ENCODE results near the gene NPAT.

Gene NPAT

DNA sequence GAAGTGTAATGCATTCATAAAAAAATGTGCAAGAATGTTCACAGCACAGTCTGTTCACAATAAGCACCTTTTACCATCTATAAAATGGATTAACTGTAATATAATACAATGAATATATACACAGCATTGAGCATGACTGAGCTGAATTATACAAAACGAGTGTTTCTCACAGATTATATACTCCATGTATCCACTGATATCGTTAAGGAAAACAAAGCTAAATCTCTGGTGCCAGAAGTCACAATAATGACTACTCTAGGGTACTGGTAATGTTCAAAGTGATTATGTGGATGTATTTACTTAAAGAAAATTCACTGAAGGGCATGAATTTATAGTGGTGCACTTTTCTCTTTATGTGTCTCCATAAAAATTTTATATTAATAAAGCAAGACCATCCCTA is 67.8 kb downstream of the NPAT start:
- TF ChIP-seq, protein P1, sequence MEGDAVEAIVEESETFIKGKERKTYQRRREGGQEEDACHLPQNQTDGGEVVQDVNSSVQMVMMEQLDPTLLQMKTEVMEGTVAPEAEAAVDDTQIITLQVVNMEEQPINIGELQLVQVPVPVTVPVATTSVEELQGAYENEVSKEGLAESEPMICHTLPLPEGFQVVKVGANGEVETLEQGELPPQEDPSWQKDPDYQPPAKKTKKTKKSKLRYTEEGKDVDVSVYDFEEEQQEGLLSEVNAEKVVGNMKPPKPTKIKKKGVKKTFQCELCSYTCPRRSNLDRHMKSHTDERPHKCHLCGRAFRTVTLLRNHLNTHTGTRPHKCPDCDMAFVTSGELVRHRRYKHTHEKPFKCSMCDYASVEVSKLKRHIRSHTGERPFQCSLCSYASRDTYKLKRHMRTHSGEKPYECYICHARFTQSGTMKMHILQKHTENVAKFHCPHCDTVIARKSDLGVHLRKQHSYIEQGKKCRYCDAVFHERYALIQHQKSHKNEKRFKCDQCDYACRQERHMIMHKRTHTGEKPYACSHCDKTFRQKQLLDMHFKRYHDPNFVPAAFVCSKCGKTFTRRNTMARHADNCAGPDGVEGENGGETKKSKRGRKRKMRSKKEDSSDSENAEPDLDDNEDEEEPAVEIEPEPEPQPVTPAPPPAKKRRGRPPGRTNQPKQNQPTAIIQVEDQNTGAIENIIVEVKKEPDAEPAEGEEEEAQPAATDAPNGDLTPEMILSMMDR (IDR thresholded peaks at IDR 0.05): no peak
- no peaks in the 10 kb centered on the region for H3K4me1 ChIP-seq (ENCODE audit: control insufficient read depth in 1 of 2, insufficient read depth in 1 of 2, low read depth in 1 of 2, low read length in 1 of 2)
- no peaks in the 10 kb centered on the region for H3K9me3 ChIP-seq
- H3K27me3 ChIP-seq: no peaks in the 10 kb centered on the region
- peaks cover 72% of the 10 kb centered on the region for H3K36me3 ChIP-seq
- no peak overlapping the region for H3K27ac ChIP-seq
- H3K4me3 ChIP-seq (ENCODE audit: low read depth in 1 of 2, low read length in 1 of 2): no peak overlapping the region

DNA sequence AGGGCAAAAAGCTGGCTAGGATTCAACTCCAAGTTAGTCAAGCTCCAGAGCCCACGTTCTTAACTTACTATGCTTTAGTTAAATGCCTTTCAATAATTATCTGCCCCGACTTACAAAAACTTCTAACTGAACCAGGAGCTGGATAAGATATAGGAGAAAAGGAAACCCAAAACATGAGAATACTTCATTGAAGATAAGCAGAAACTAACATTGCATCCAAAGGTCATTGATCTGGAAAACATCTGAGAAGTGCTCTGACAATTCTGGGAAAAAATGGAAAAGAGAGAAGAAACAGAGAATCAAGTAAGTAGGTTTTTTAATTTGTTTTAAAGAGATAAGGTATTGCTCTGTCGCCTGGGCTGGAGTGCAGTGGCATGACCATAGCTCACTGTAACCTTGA is 73.9 kb downstream of the NPAT start:
- no peak overlapping the region for H3K4me3 ChIP-seq (ENCODE audit: low read depth in 1 of 2, low read length in 1 of 2)
- TF ChIP-seq, protein P1 (IDR thresholded peaks at IDR 0.05): no peak
- H3K9me3 ChIP-seq: no peaks in the 10 kb centered on the region
- no peaks in the 10 kb centered on the region for H3K4me1 ChIP-seq (ENCODE audit: control insufficient read depth in 1 of 2, insufficient read depth in 1 of 2, low read depth in 1 of 2, low read length in 1 of 2)
- H3K36me3 ChIP-seq: peaks cover 87% of the 10 kb centered on the region
- no peak overlapping the region for H3K27ac ChIP-seq
- no peaks in the 10 kb centered on the region for H3K27me3 ChIP-seq

DNA sequence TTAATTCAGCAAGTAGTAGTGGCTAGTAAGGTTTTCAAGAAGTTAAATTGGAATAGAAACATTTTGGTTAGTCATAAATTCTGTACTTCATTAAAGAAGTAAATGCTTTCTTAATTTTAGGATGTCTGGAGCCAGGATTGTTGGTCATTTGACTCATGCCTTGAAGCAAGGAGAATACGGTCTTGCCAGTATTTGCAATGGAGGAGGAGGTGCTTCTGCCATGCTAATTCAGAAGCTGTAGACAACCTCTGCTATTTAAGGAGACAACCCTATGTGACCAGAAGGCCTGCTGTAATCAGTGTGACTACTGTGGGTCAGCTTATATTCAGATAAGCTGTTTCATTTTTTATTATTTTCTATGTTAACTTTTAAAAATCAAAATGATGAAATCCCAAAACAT is 75.3 kb downstream of the NPAT start:
- Histone ChIP-seq H3K36me3 (peaks cover 97% of the 10 kb centered on the region), H3K27ac (no peak overlapping the region), H3K27me3 (no peaks in the 10 kb centered on the region), H3K4me1 (ENCODE audit: control insufficient read depth in 1 of 2, insufficient read depth in 1 of 2, low read depth in 1 of 2, low read length in 1 of 2) (no peaks in the 10 kb centered on the region), H3K4me3 (ENCODE audit: low read depth in 1 of 2, low read length in 1 of 2) (no peak overlapping the region), H3K9me3 (no peaks in the 10 kb centered on the region)
- TF ChIP-seq, protein P1 (IDR thresholded peaks at IDR 0.05): no peak

DNA sequence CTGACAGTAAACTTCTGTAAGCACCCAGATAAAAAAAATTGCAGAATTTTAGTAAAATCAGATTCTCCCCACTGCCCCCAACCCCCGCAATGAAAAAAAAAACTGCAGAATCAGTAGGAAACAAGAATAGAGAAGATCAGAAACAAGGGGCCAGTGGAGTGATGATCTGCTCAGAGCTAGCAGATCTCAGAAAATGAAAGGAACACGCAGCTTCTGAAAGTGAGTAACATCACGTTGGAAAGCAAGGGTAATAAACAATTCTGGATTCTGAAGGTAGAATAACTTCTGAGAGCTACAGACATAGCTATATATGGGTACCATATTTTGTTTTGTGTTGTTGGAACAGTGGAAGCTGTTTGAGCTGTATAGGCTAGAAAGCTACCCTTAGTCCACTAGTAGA is 77.8 kb downstream of the NPAT start:
- TF ChIP-seq, protein P1 (IDR thresholded peaks at IDR 0.05): no peak

DNA sequence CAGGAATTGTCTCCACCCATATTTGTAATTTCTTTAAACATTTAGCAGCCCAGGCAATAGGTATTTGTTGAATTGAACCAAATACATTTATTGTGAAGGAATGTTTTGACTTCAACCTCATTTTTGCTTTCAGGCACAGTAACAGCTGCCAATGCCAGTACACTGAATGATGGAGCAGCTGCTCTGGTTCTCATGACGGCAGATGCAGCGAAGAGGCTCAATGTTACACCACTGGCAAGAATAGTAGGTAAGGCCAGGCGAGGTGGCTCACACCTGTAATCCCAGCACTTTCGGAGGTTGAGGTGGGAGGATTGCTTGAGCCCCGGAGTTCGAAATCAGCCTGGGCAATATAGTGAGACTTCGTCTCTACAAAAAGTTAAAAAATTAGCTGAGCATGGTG is 80.1 kb downstream of the NPAT start:
- H3K27ac ChIP-seq: no peak overlapping the region
- H3K9me3 ChIP-seq: no peaks in the 10 kb centered on the region
- H3K4me3 ChIP-seq (ENCODE audit: low read depth in 1 of 2, low read length in 1 of 2): no peak overlapping the region
- H3K36me3 ChIP-seq: peaks cover 88% of the 10 kb centered on the region
- no peaks in the 10 kb centered on the region for H3K27me3 ChIP-seq
- no peaks in the 10 kb centered on the region for H3K4me1 ChIP-seq (ENCODE audit: control insufficient read depth in 1 of 2, insufficient read depth in 1 of 2, low read depth in 1 of 2, low read length in 1 of 2)
- TF ChIP-seq, protein P1 (IDR thresholded peaks at IDR 0.05): no peak

More for the DNA sequence above, 77.8 kb downstream of the NPAT start:
- Histone ChIP-seq H3K36me3 (peaks cover 97% of the 10 kb centered on the region), H3K27ac (no peak overlapping the region), H3K9me3 (no peaks in the 10 kb centered on the region), H3K27me3 (no peaks in the 10 kb centered on the region), H3K4me3 (ENCODE audit: low read depth in 1 of 2, low read length in 1 of 2) (no peak overlapping the region), H3K4me1 (ENCODE audit: control insufficient read depth in 1 of 2, insufficient read depth in 1 of 2, low read depth in 1 of 2, low read length in 1 of 2) (no peaks in the 10 kb centered on the region)

DNA sequence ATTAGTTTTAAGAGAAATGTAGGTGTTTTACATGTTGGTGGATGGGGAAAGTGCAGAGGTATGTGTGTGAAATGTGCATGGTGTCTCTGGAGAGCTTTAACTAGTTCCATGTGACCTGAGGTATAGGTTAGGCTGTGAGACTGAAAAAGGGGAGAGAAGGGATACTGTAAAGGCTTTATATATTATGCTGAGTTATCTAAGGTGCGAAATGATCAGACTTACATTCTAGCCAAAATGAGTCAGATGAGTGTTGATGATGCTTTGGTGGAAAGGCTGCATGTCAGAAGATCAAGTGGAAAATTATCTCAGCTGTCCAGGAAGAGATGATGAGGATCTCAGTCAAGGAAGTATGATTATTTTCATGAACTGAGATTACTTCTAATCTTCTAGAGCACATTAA is 85.2 kb downstream of the NPAT start:
- no peaks in the 10 kb centered on the region for H3K4me1 ChIP-seq (ENCODE audit: control insufficient read depth in 1 of 2, insufficient read depth in 1 of 2, low read depth in 1 of 2, low read length in 1 of 2)
- H3K27me3 ChIP-seq: no peaks in the 10 kb centered on the region
- H3K27ac ChIP-seq: no peak overlapping the region
- peaks cover 54% of the 10 kb centered on the region for H3K36me3 ChIP-seq
- TF ChIP-seq, protein P1 (IDR thresholded peaks at IDR 0.05): no peak
- no peak overlapping the region for H3K4me3 ChIP-seq (ENCODE audit: low read depth in 1 of 2, low read length in 1 of 2)
- H3K9me3 ChIP-seq: no peaks in the 10 kb centered on the region
